ENCODE measurements around the gene CPN2. TPM values are rescaled to one million over a fixed set of nuclear protein-coding genes. Genes with fewer than 3 reads are reported as not detected.

The CPN2 gene
- total RNA-seq, 2 experiments from 2014 or later, result not detected

DNA sequence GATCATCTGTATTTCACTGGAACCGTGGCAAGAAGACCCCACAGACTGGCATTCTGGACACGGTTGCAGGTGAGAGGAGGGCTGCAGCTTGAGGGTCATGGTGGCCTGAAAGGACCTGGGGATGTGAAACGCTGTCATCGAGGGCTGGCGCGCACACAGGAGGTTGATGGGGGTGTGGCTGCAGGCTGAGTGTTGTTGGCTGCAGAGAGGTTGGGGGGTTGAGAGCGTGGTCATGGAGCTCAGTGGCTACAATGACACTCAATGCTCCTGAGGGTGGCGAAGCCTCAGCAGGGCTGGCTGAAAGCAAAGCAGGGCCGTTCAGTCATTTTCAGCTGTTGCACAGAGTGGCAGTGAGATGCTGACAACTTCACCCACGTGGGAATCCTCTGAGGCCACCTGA, 21.0 kb downstream of the CPN2 start:
- H3K9me2 ChIP-seq (ENCODE audit: insufficient read depth, low read length), result no peaks in the 10 kb centered on the region
- TF ChIP-seq CTCF (conservative IDR thresholded peaks at IDR 0.05; ENCODE audit: low read length), result no peak
- no peak for TF ChIP-seq EZH2phosphoT487 (IDR thresholded peaks at IDR 0.05; ENCODE audit: borderline replicate concordance, low read depth, low read length)
- no peaks in the 10 kb centered on the region for H3K4me1 ChIP-seq (ENCODE audit: insufficient read depth, low read length, poor library complexity, severe bottlenecking)
- no peak for DNase-seq (ENCODE audit: low spot score)
- peaks cover 19% of the 10 kb centered on the region for H3K9me3 ChIP-seq (ENCODE audit: low read length)
- CTCF ChIA-PET (ENCODE audit: unreplicated experiment), result no interaction called here
- H3K4me2 ChIP-seq (ENCODE audit: low read length), result no peak overlapping the region
- BruUV-seq (replicated peaks), result no TSS peak
- intact Hi-C loops (cut with micrococcal nuclease; ENCODE audit: unreplicated experiment), result loop anchor here (5.0 kb wide), 2 partner anchors 242 to 262 kb away; no protein-coding TSS in a partner anchor
- no peak overlapping the region for H3K27ac ChIP-seq (ENCODE audit: low read depth, low read length, poor library complexity, severe bottlenecking)
- POLR2A ChIA-PET, result interaction anchor here (0.6 kb wide), 1 partner anchor 86 kb away, joined by 3 read pairs; no protein-coding TSS in a partner anchor
- H2AFZ ChIP-seq (ENCODE audit: low read length), result no peak overlapping the region
- H3K79me2 ChIP-seq (ENCODE audit: insufficient read depth, low read depth, low read length), result no peaks in the 10 kb centered on the region
- no peak overlapping the region for H3K4me3 ChIP-seq (ENCODE audit: low read depth, low read length, poor library complexity, severe bottlenecking)
- H3K36me3 ChIP-seq (ENCODE audit: insufficient read depth, low read length), result no peaks in the 10 kb centered on the region
- H4K20me1 ChIP-seq (ENCODE audit: insufficient read depth, low read length), result no peaks in the 10 kb centered on the region

GRCh38 chr3:194329583-194329965, 21.6 kb downstream of the CPN2 start:
- Histone ChIP-seq H3K36me3 (ENCODE audit: insufficient read depth, low read length) (no peaks in the 10 kb centered on the region), H3K4me1 (ENCODE audit: insufficient read depth, low read length, poor library complexity, severe bottlenecking) (no peaks in the 10 kb centered on the region), H4K20me1 (ENCODE audit: insufficient read depth, low read length) (no peaks in the 10 kb centered on the region), H3K9me2 (ENCODE audit: insufficient read depth, low read length) (no peaks in the 10 kb centered on the region), H3K4me3 (ENCODE audit: low read depth, low read length, poor library complexity, severe bottlenecking) (no peak overlapping the region), H3K9me3 (ENCODE audit: low read length) (peaks cover 25% of the 10 kb centered on the region), H3K4me2 (ENCODE audit: low read length) (no peak overlapping the region), H2AFZ (ENCODE audit: low read length) (no peak overlapping the region), H3K27ac (ENCODE audit: low read depth, low read length, poor library complexity, severe bottlenecking) (no peak overlapping the region), H3K79me2 (ENCODE audit: insufficient read depth, low read depth, low read length) (no peaks in the 10 kb centered on the region)
- DNase-seq (ENCODE audit: low spot score), result no peak
- no TSS peak for BruUV-seq (replicated peaks)
- no peak for TF ChIP-seq EZH2phosphoT487 (IDR thresholded peaks at IDR 0.05; ENCODE audit: borderline replicate concordance, low read depth, low read length)
- TF ChIP-seq CTCF (conservative IDR thresholded peaks at IDR 0.05; ENCODE audit: low read length), result no peak
- CTCF ChIA-PET (ENCODE audit: unreplicated experiment), result no interaction called here
- POLR2A ChIA-PET, result interaction anchor here (0.6 kb wide), 1 partner anchor 86 kb away, joined by 3 read pairs; no protein-coding TSS in a partner anchor
- intact Hi-C loops (cut with micrococcal nuclease; ENCODE audit: unreplicated experiment), result no loop called here

DNA sequence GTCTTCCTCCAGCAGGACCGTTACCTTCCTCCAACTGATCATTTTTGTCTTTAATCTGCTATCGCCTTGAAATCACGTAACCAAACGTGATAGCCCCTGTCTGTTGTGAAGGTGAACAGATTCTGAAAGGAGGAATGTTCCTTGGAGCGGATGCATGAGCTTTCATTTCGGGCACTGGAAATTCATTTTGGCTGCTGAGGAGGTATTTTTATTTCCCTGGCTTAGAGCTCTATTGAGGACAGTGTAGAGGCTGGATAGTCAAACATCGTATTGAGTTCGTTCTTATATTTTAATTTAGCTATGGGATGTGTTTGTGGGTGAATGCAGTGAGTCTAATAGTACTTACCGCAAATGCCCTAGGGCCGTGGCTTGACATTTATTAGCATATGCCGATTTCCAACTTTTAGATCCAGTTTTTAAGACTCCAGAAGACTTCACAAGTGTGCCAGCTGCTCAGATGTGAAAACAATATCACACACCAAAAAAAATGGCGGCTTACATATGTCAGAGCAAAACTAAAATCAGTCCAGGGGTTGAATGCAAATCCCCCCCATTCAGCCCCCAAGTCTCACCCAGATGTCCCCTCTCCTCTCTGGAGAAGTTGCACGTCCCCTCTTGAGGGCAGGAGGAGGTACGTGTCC, 22.1 kb downstream of the CPN2 start:
- Histone ChIP-seq H3K4me1 (ENCODE audit: insufficient read depth, low read length, poor library complexity, severe bottlenecking) (no peaks in the 10 kb centered on the region), H3K4me2 (ENCODE audit: low read length) (no peak overlapping the region), H2AFZ (ENCODE audit: low read length) (no peak overlapping the region), H4K20me1 (ENCODE audit: insufficient read depth, low read length) (no peaks in the 10 kb centered on the region), H3K9me2 (ENCODE audit: insufficient read depth, low read length) (no peaks in the 10 kb centered on the region), H3K79me2 (ENCODE audit: insufficient read depth, low read depth, low read length) (no peaks in the 10 kb centered on the region), H3K9me3 (ENCODE audit: low read length) (peaks cover 26% of the 10 kb centered on the region), H3K36me3 (ENCODE audit: insufficient read depth, low read length) (no peaks in the 10 kb centered on the region), H3K27ac (ENCODE audit: low read depth, low read length, poor library complexity, severe bottlenecking) (no peak overlapping the region), H3K4me3 (ENCODE audit: low read depth, low read length, poor library complexity, severe bottlenecking) (no peak overlapping the region)
- no TSS peak for BruUV-seq (replicated peaks)
- intact Hi-C loops (cut with micrococcal nuclease; ENCODE audit: unreplicated experiment), result no loop called here
- TF ChIP-seq EZH2phosphoT487 (IDR thresholded peaks at IDR 0.05; ENCODE audit: borderline replicate concordance, low read depth, low read length), result no peak
- no peak for TF ChIP-seq CTCF (conservative IDR thresholded peaks at IDR 0.05; ENCODE audit: low read length)
- no peak for DNase-seq (ENCODE audit: low spot score)
- ChIA-PET CTCF (ENCODE audit: unreplicated experiment) (no interaction called here), POLR2A (no interaction called here)

Measured in OCI-LY7 (cell line).